K562 (cell line): ENCODE data around the gene TNIK. TPM values are rescaled to one million over a fixed set of nuclear protein-coding genes. Genes with fewer than 3 reads are reported as not detected.

Experiments
- ATAC-seq: fragments of 200-7000 bp; cut with Tn5 transposase; 3 replicates; pipeline ENCODE4 v1.9.1; 2020; ENCODE audit warnings: moderate library complexity
- BruUV-seq: library from RNA; stranded (reverse); fragments of 400-500 nt; replicated peaks from 2 replicates; lab custom pipeline; 2021; lab: Mats Ljungman, UMichigan
- CTCF ChIA-PET: fragments of 300-600 bp; formaldehyde crosslinking; extraction: SDS; loops from one replicate; lab custom pipeline; 2021; ENCODE audit warnings: low intra/inter-chr PET ratio; lab: Yijun Ruan, JAX
- POLR2A ChIA-PET: fragments of 300-600, 350-650 bp; sonication (Branson Sonifier 250); formaldehyde crosslinking; extraction: SDS; loops from one replicate; lab custom pipeline; 2021; ENCODE audit warnings: antibody characterized with exemption, inconsistent platforms; lab: Yijun Ruan, JAX
- DNase-seq, 4 experiments: peaks; one replicate each; pipeline versions ENCODE4 v3.0.0 to v3.0.0-alpha.2; 2011 to 2018; ENCODE audit warnings: low spot score in 3 of 4, mixed read lengths in 3 of 4; ENCODE audit errors: extremely low read depth in 1 of 4
- FAIRE-seq: peaks from 2 replicates; lab custom pipeline; 2011; peaks lifted over from hg19 to GRCh38; lab: Jason Lieb, UNC
- H2AFZ ChIP-seq: 2 replicates; pipeline ENCODE4 v1.6.0; 2011; ENCODE audit warnings: low read depth, low read length, control low read depth, inconsistent platforms
- H3K27ac ChIP-seq: fragments of 200-600 bp; 3 replicates; pipeline ENCODE4 v1.8.0; 2011; ENCODE audit warnings: low read depth, mild to moderate bottlenecking, control low read depth, inconsistent platforms, low read length, moderate library complexity, mixed read lengths; ENCODE audit errors: extremely low read depth
- H3K27me3 ChIP-seq, 2 experiments: fragments of 300-600 bp in 1 of 2; 2 replicates in 1 of 2; 3 replicates in 1 of 2; pipeline versions ENCODE4 v1.6.0 to v1.8.0; 2011; ENCODE audit warnings: inconsistent platforms in 2 of 2, low read length in 2 of 2, mild to moderate bottlenecking in 1 of 2, mixed read lengths in 1 of 2, moderate library complexity in 1 of 2; ENCODE audit not compliant: control insufficient read depth in 2 of 2, insufficient read depth in 2 of 2
- H3K36me3 ChIP-seq: fragments of 300-600 bp; 3 replicates; pipeline ENCODE4 v1.8.0; 2011; ENCODE audit warnings: mild to moderate bottlenecking, low read length, inconsistent platforms; ENCODE audit not compliant: control insufficient read depth, insufficient read depth
- H3K4me1 ChIP-seq, 2 experiments: fragments of 200-600 bp in 1 of 2; replicated peaks in 1 of 2; 2 replicates in 1 of 2; 3 replicates in 1 of 2; pipeline versions ENCODE4 v1.5.1 to v1.8.0; 2011; ENCODE audit warnings: inconsistent platforms in 2 of 2, low read length in 2 of 2, mild to moderate bottlenecking in 1 of 2, mixed read lengths in 1 of 2, moderate library complexity in 1 of 2; ENCODE audit not compliant: control insufficient read depth in 2 of 2, insufficient read depth in 2 of 2
- H3K4me2 ChIP-seq: 2 replicates; pipeline ENCODE4 v1.6.1; 2011; ENCODE audit warnings: low read length, control low read depth, inconsistent platforms, mixed read lengths; ENCODE audit not compliant: insufficient read depth
- H3K4me3 ChIP-seq: fragments of 200-600 bp; sonication (generic), shearing (Covaris generic); 2 replicates; pipeline ENCODE4 v1.5.1; 2016; ENCODE audit warnings: control low read depth, inconsistent platforms
- H3K79me2 ChIP-seq: fragments of 200-600 bp; 3 replicates; pipeline ENCODE4 v1.8.0; 2011; ENCODE audit warnings: low read length, inconsistent platforms; ENCODE audit not compliant: control insufficient read depth, insufficient read depth
- H3K9ac ChIP-seq, 2 experiments: 2 replicates each; pipeline versions ENCODE4 v1.6.0 to v1.6.1; 2011; ENCODE audit warnings: low read depth in 2 of 2, low read length in 2 of 2, control low read depth in 1 of 2, inconsistent platforms in 1 of 2, mild to moderate bottlenecking in 1 of 2, mixed read lengths in 1 of 2; ENCODE audit not compliant: insufficient read depth in 1 of 2
- H3K9me1 ChIP-seq: one replicate; pipeline ENCODE4 v1.6.0; 2011; ENCODE audit warnings: inconsistent platforms, mild to moderate bottlenecking, low read length, moderate library complexity; ENCODE audit not compliant: control insufficient read depth, insufficient read depth
- H3K9me3 ChIP-seq: replicated peaks from 2 replicates; pipeline ENCODE4 v1.5.1; 2011; ENCODE audit warnings: low read depth, low read length, inconsistent platforms; ENCODE audit not compliant: control insufficient read depth, insufficient read depth
- H4K20me1 ChIP-seq: replicated peaks from 2 replicates; pipeline ENCODE4 v1.6.1; 2011; ENCODE audit warnings: low read length, inconsistent platforms, mixed read lengths; ENCODE audit not compliant: control insufficient read depth, insufficient read depth
- EHMT2 ChIP-seq: fragments of 450-650 bp; IDR thresholded peaks from 2 replicates; pipeline ENCODE4 v1.6.1; 2018; ENCODE audit warnings: antibody characterized with exemption
- GTF2A2 ChIP-seq: IDR thresholded peaks from 2 replicates; pipeline ENCODE4 v1.6.1; 2016; ENCODE audit warnings: mild to moderate bottlenecking, missing genetic modification characterization, missing compliant biosample characterization
- HNRNPUL1 ChIP-seq: fragments of 200-400 bp; formaldehyde crosslinking; IDR thresholded peaks from 2 replicates; pipeline ENCODE4 v1.6.1; 2017; ENCODE audit warnings: low read length
- LCOR ChIP-seq: sonication (generic); formaldehyde crosslinking; IDR thresholded peaks from 2 replicates; pipeline ENCODE4 v1.8.0; 2022; ENCODE audit warnings: mild to moderate bottlenecking, missing genetic modification reagents
- NFE2L1 ChIP-seq: fragments of 450-650 bp; IDR thresholded peaks from 2 replicates; pipeline ENCODE4 v1.6.1; 2016; ENCODE audit warnings: missing genetic modification characterization, low read depth, mild to moderate bottlenecking, missing compliant biosample characterization, moderate library complexity, borderline replicate concordance
- PATZ1 ChIP-seq: fragments of 250-450 bp; sonication (Bioruptor Pico); IDR thresholded peaks from 2 replicates; pipeline ENCODE4 v1.5.0; 2020; ENCODE audit warnings: mild to moderate bottlenecking, borderline replicate concordance
- PHF8 ChIP-seq: fragments of 200-600 bp; sonication (generic); IDR thresholded peaks from 2 replicates; pipeline ENCODE4 v1.6.1; 2012; ENCODE audit warnings: mixed run types, mild to moderate bottlenecking, inconsistent platforms, low read length, moderate library complexity, borderline replicate concordance
- RFX7 ChIP-seq: fragments of 250-450 bp; sonication (Bioruptor Pico); IDR thresholded peaks from 2 replicates; pipeline ENCODE4 v1.5.1; 2021; ENCODE audit warnings: mild to moderate bottlenecking
- SP1 ChIP-seq: sonication (generic); formaldehyde crosslinking; IDR thresholded peaks from 2 replicates; pipeline ENCODE4 v1.8.1; 2022; ENCODE audit warnings: mild to moderate bottlenecking, missing genetic modification reagents
- WGBS: fragments of 100-300 bp; shearing (Covaris generic); methylation state at CpG from one replicate; pipeline ENCODE4 v1.1.6; 2016; ENCODE audit warnings: low coverage, mixed read lengths; ENCODE audit not compliant: insufficient coverage; ENCODE audit errors: missing lambda C conversion rate; 5-methylcytosine and 5-hydroxymethylcytosine counted together
- in situ Hi-C: fragments of 300-500 bp; cut with MboI; formaldehyde crosslinking; loops from 4 replicates; pipeline ENCODE4 v1.15.0; 2018; ENCODE audit warnings: inconsistent platforms, mixed read lengths
- intact Hi-C: fragments of 100-400 bp; cut with micrococcal nuclease; formaldehyde crosslinking; loops from 2 replicates; pipeline ENCODE4 v1.14.2; 2022
- polyA plus RNA-seq, 8 experiments: library from polyadenylated mRNA; depleted of rRNA in 4 of 8; stranded (reverse) in 5 of 8; unstranded in 3 of 8; fragments of >200 nt; fragmentation: Nextera tagmentation in 2 of 8; fragmentation: Illumina TruSeq in 1 of 8; extraction: Ambion mirVana in 2 of 8; extraction: Trizol in 1 of 8; gene quantifications; 2 replicates each; pipeline versions ENCODE4 v1.2.1 to v1.2.3, GENCODE V29; 2011 to 2014; ENCODE audit warnings: inconsistent platforms in 1 of 8, missing spikeins in 1 of 8
- total RNA-seq, 7 experiments: library from RNA; depleted of rRNA in 6 of 7; stranded (reverse); fragments of >200 nt in 6 of 7; fragmentation: Illumina TruSeq in 2 of 7; extraction: Trizol in 2 of 7; gene quantifications; 2 replicates each; pipeline versions ENCODE4 v1.2.1 to v1.2.3, GENCODE V29; 2011 to 2021; ENCODE audit warnings: low replicate concordance in 1 of 7
- TF ChIP-seq, protein P1 (sequence below): IDR thresholded peaks from 3 replicates; pipeline ENCODE4 v1.6.1; 2011; ENCODE audit warnings: borderline replicate concordance, mild to moderate bottlenecking, moderate library complexity; ENCODE audit not compliant: insufficient read length; ENCODE audit errors: extremely low read depth
- TF ChIP-seq, protein P2 (sequence below): sonication (generic); formaldehyde crosslinking; IDR thresholded peaks from 2 replicates; pipeline ENCODE4 v1.8.0; 2022; ENCODE audit warnings: mild to moderate bottlenecking, missing genetic modification reagents

Gene TNIK
- total and polyA plus RNA-seq, 9 of the 15 experiments (the other 6 are each of a cell fraction or from before 2014, with no cell fraction given), result 6.6 to 39.0 (median 24.7) TPM

GRCh38 chr3:171227359-171227758, 232.8 kb downstream of the TNIK start:
- intact Hi-C loops, result no loop called here
- Histone ChIP-seq H3K27ac (no peak overlapping the region), H3K36me3 (peaks cover 2% of the 10 kb centered on the region; the same call in 1 of the 3 replicates), H3K9me1 (no peaks in the 10 kb centered on the region), H3K27me3 (no peaks in the 10 kb centered on the region), H3K4me3 (no peak overlapping the region), H3K9me3 (no peaks in the 10 kb centered on the region), H3K4me2 (no peak overlapping the region), H3K79me2 (no peaks in the 10 kb centered on the region), H3K9ac (no peak overlapping the region), H4K20me1 (no peaks in the 10 kb centered on the region), H2AFZ (no peak overlapping the region), H3K4me1 (peaks cover 0 to 11% of the 10 kb centered on the region in 2 experiments; a peak in 2 of 5 replicates)
- BruUV-seq, result no TSS peak
- ChIA-PET CTCF (no interaction called here), POLR2A (no interaction called here)
- ATAC-seq, result no peak
- no peak for DNase-seq
- in situ Hi-C loops, result no loop called here
- FAIRE-seq, result no peak
- TF ChIP-seq EHMT2 (no peak), NFE2L1 (tag) (no peak), SP1 (CRISPR knock-in tag) (no peak)

DNA sequence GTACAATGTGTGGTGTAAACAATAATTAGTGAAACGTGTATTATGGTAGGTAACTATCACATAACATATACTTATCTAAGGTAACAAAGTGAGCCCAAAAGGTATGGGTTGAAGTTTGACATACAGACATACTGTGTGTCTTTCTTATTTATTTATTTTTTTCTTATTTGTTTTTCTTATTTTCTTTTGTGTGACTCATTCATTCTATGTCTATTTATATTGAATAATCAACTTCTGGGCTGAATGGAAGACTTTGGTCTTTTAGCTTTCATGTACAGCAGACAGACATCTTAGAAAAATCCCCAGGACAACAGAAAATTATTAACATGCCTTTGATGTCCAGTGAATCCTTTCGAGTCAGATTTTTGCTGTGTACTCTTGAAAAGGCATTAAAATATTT, 233.4 kb downstream of the TNIK start:
- DNase-seq (no peak), FAIRE-seq (no peak), ATAC-seq (no peak)
- Histone ChIP-seq H3K79me2 (no peaks in the 10 kb centered on the region), H3K9me3 (no peaks in the 10 kb centered on the region), H4K20me1 (no peaks in the 10 kb centered on the region), H3K9ac (no peak overlapping the region), H3K4me2 (no peak overlapping the region), H3K4me1 (peaks cover 0 to 11% of the 10 kb centered on the region in 2 experiments; a peak in 2 of 5 replicates), H3K36me3 (peaks cover 2% of the 10 kb centered on the region; the same call in 1 of the 3 replicates), H3K27ac (no peak overlapping the region), H2AFZ (no peak overlapping the region), H3K9me1 (no peaks in the 10 kb centered on the region), H3K27me3 (no peaks in the 10 kb centered on the region), H3K4me3 (no peak overlapping the region)
- ChIA-PET CTCF (no interaction called here), POLR2A (no interaction called here)
- intact Hi-C loops, result no loop called here
- 89% methylated on average over 2 of the region's 2 CpGs for WGBS
- BruUV-seq, result no TSS peak
- in situ Hi-C loops, result no loop called here
- no peak for TF ChIP-seq GTF2A2 (tag)
- no peak for TF ChIP-seq PHF8
- no peak for TF ChIP-seq LCOR
- no peak for TF ChIP-seq PATZ1 (CRISPR knock-in tag)
- TF ChIP-seq RFX7 (CRISPR knock-in tag), result no peak
- TF ChIP-seq, protein P1, sequence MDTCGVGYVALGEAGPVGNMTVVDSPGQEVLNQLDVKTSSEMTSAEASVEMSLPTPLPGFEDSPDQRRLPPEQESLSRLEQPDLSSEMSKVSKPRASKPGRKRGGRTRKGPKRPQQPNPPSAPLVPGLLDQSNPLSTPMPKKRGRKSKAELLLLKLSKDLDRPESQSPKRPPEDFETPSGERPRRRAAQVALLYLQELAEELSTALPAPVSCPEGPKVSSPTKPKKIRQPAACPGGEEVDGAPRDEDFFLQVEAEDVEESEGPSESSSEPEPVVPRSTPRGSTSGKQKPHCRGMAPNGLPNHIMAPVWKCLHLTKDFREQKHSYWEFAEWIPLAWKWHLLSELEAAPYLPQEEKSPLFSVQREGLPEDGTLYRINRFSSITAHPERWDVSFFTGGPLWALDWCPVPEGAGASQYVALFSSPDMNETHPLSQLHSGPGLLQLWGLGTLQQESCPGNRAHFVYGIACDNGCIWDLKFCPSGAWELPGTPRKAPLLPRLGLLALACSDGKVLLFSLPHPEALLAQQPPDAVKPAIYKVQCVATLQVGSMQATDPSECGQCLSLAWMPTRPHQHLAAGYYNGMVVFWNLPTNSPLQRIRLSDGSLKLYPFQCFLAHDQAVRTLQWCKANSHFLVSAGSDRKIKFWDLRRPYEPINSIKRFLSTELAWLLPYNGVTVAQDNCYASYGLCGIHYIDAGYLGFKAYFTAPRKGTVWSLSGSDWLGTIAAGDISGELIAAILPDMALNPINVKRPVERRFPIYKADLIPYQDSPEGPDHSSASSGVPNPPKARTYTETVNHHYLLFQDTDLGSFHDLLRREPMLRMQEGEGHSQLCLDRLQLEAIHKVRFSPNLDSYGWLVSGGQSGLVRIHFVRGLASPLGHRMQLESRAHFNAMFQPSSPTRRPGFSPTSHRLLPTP, result no peak
- no peak for TF ChIP-seq HNRNPUL1
- TF ChIP-seq, protein P2, sequence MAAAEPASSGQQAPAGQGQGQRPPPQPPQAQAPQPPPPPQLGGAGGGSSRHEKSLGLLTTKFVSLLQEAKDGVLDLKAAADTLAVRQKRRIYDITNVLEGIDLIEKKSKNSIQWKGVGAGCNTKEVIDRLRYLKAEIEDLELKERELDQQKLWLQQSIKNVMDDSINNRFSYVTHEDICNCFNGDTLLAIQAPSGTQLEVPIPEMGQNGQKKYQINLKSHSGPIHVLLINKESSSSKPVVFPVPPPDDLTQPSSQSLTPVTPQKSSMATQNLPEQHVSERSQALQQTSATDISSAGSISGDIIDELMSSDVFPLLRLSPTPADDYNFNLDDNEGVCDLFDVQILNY (CRISPR knock-in tag), result no peak
